Brain microvascular endothelial cell (primary cell): ENCODE results near the gene AP5Z1.

Experiments used
- DNase-seq: peaks from one replicate; pipeline ENCODE4 v3.0.0-alpha.2; 2020
- H3K27ac ChIP-seq: fragments of 250-450 bp; sonication (Bioruptor Pico); 2 replicates; pipeline ENCODE4 v1.5.1; 2020; ENCODE audit warnings: mild to moderate bottlenecking, moderate library complexity
- H3K27me3 ChIP-seq: fragments of 250-450 bp; sonication (Bioruptor Pico); replicated peaks from 2 replicates; pipeline ENCODE4 v1.5.1; 2020; ENCODE audit warnings: mild to moderate bottlenecking
- H3K36me3 ChIP-seq: fragments of 250-450 bp; sonication (Bioruptor Pico); replicated peaks from 2 replicates; pipeline ENCODE4 v1.5.1; 2020; ENCODE audit warnings: mild to moderate bottlenecking
- H3K4me3 ChIP-seq: 2 replicates; pipeline ENCODE4 v1.5.1; 2011; ENCODE audit warnings: low read depth, mild to moderate bottlenecking, control low read depth, low read length, moderate library complexity
- in situ Hi-C: cut with HindIII; loops from 2 replicates; pipeline ENCODE4 v1.10.0; 2017; ENCODE audit warnings: low sequenced_read_pairs, low pct_ligation_motif_present
- TF ChIP-seq, protein P1 (sequence below): IDR thresholded peaks from 2 replicates; pipeline ENCODE4 v1.5.1; 2011; ENCODE audit warnings: low read depth, mild to moderate bottlenecking, moderate library complexity, low read length, control low read depth, inconsistent platforms; ENCODE audit errors: missing control alignments

AP5Z1 gene

GRCh38 chr7:4770886-4771285, 4.5 kb upstream of the AP5Z1 start:
- H3K27ac ChIP-seq, result no peak overlapping the region
- peaks cover 15% of the 10 kb centered on the region for H3K36me3 ChIP-seq
- H3K4me3 ChIP-seq, result no peak overlapping the region
- no peaks in the 10 kb centered on the region for H3K27me3 ChIP-seq
- TF ChIP-seq, protein P1, sequence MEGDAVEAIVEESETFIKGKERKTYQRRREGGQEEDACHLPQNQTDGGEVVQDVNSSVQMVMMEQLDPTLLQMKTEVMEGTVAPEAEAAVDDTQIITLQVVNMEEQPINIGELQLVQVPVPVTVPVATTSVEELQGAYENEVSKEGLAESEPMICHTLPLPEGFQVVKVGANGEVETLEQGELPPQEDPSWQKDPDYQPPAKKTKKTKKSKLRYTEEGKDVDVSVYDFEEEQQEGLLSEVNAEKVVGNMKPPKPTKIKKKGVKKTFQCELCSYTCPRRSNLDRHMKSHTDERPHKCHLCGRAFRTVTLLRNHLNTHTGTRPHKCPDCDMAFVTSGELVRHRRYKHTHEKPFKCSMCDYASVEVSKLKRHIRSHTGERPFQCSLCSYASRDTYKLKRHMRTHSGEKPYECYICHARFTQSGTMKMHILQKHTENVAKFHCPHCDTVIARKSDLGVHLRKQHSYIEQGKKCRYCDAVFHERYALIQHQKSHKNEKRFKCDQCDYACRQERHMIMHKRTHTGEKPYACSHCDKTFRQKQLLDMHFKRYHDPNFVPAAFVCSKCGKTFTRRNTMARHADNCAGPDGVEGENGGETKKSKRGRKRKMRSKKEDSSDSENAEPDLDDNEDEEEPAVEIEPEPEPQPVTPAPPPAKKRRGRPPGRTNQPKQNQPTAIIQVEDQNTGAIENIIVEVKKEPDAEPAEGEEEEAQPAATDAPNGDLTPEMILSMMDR, result no peak
- DNase-seq, result no peak
- in situ Hi-C loops, result no loop called here

DNA sequence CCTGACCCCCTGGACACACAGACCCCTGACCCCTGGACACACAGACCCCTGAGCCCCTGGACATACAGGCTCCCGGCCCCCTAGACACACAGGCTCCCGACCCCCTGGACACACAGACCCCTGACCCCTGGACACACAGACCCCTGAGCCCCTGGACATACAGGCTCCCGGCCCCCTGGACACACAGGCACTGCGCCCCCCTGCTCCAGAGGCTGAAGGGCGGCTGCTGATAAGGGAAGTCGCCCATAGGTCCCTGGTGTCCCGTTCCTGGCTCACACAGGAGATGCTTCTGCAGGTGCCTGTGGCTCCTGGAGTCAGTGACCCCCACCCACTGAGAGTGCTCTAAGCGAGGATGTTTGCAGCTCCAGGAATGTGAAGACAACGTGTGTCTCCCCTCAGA, 3.7 kb upstream of the AP5Z1 start:
- Histone ChIP-seq H3K36me3 (peaks cover 9% of the 10 kb centered on the region), H3K27ac (no peak overlapping the region), H3K27me3 (no peaks in the 10 kb centered on the region), H3K4me3 (no peak overlapping the region)
- in situ Hi-C loops, result no loop called here
- TF ChIP-seq, protein P1, result no peak
- DNase-seq, result no peak

GRCh38 chr7:4772306-4772705, 3.1 kb upstream of the AP5Z1 start:
- in situ Hi-C loops, result no loop called here
- DNase-seq, result no peak
- no peaks in the 10 kb centered on the region for H3K27me3 ChIP-seq
- H3K27ac ChIP-seq, result no peak overlapping the region
- H3K36me3 ChIP-seq, result peaks cover 9% of the 10 kb centered on the region
- no peak overlapping the region for H3K4me3 ChIP-seq
- TF ChIP-seq, protein P1, result no peak

- peaks cover 9% of the 10 kb centered on the region for H3K36me3 ChIP-seq
- in situ Hi-C loops, result no loop called here
- DNase-seq, result no peak
- no peak overlapping the region for H3K4me3 ChIP-seq
- H3K27ac ChIP-seq, result no peak overlapping the region
- H3K27me3 ChIP-seq, result no peaks in the 10 kb centered on the region
- TF ChIP-seq, protein P1, result no peak
Observed at GRCh38 chr7:4774007-4774406, 1.4 kb upstream of the AP5Z1 start.

- peak; percentile 74 for DNase-seq
- no peaks in the 10 kb centered on the region for H3K27me3 ChIP-seq
- TF ChIP-seq, protein P1, result no peak
- peak overlapping the region; percentile 96 for H3K4me3 ChIP-seq
- H3K27ac ChIP-seq, result peak overlapping the region; percentile 95
- in situ Hi-C loops, result no loop called here
- H3K36me3 ChIP-seq, result peaks cover 9% of the 10 kb centered on the region
Observed at GRCh38 chr7:4774658-4775249, 669 bp upstream of the AP5Z1 start.
